Measurements from ENCODE around the gene RAF1. TPM values are rescaled to one million over a fixed set of nuclear protein-coding genes. Genes with fewer than 3 reads are reported as not detected.

The RAF1 gene
- total RNA-seq, 4 donors from 2014 or later: 151 to 174 (median 163) TPM

DNA sequence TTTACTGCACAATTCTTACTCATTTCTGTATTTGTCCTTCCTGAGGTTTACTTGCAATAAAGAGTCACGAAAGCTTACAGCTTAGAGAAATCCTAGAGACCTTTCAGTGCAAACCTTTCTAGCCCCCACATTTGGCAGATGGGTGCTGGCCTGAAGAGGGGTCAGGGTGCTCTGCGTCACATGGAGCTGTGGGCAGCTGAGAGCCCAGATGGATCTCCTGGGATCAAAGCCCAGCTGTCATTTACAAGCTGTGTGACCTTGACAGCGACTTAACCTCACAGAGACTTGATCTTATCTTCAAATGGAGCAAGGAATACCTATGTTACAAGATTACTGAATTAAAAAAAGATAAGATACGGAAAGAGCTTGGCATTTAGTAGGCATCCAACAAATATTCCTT is 24.0 kb upstream of the RAF1 start:
- no peak overlapping the region for H3K27ac ChIP-seq
- 80 to 83% methylated on average over 4 of the region's 4 CpGs for WGBS, 2 donors
- DNase-seq: no peak
- no peaks in the 10 kb centered on the region for H3K4me1 ChIP-seq
- TF ChIP-seq, protein P1, sequence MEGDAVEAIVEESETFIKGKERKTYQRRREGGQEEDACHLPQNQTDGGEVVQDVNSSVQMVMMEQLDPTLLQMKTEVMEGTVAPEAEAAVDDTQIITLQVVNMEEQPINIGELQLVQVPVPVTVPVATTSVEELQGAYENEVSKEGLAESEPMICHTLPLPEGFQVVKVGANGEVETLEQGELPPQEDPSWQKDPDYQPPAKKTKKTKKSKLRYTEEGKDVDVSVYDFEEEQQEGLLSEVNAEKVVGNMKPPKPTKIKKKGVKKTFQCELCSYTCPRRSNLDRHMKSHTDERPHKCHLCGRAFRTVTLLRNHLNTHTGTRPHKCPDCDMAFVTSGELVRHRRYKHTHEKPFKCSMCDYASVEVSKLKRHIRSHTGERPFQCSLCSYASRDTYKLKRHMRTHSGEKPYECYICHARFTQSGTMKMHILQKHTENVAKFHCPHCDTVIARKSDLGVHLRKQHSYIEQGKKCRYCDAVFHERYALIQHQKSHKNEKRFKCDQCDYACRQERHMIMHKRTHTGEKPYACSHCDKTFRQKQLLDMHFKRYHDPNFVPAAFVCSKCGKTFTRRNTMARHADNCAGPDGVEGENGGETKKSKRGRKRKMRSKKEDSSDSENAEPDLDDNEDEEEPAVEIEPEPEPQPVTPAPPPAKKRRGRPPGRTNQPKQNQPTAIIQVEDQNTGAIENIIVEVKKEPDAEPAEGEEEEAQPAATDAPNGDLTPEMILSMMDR (IDR thresholded peaks at IDR 0.05): no peak
- no peak for TF ChIP-seq POLR2A (IDR thresholded peaks at IDR 0.05)
- H3K27me3 ChIP-seq: no peaks in the 10 kb centered on the region
- intact Hi-C loops (cut with DNase I): no loop called here
- no peaks in the 10 kb centered on the region for H3K36me3 ChIP-seq
- no peak overlapping the region for H3K4me3 ChIP-seq (replicated peaks in 1 of 3)
- H3K9me3 ChIP-seq: no peaks in the 10 kb centered on the region

DNA sequence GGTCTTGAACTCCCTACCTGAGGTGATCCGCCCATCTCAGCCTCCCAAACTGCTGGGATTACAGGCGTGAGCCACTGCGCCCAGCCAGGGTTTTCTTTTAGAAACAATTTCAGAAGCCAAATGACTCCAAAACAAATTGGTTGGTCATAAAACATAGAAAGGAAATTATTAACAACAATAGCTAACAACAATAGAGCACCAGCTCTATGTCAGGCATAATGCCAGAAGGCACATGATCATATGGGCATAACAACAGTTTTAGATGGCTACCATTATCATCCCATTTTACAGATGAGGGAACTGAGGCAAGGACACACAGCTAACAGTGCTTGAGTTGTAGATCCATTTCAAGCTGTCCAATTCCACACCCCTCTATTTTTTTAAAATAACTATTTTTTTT is 22.2 kb upstream of the RAF1 start:
- Histone ChIP-seq H3K4me3 (replicated peaks in 1 of 3) (no peak overlapping the region), H3K4me1 (peaks cover 0 to 5% of the 10 kb centered on the region in 2 donors), H3K27ac (no peak overlapping the region), H3K27me3 (no peaks in the 10 kb centered on the region), H3K9me3 (no peaks in the 10 kb centered on the region), H3K36me3 (no peaks in the 10 kb centered on the region)
- no peak for TF ChIP-seq POLR2A (IDR thresholded peaks at IDR 0.05)
- TF ChIP-seq, protein P1 (IDR thresholded peaks at IDR 0.05): no peak
- intact Hi-C loops (cut with DNase I): no loop called here
- WGBS, 2 donors: 89% methylated on average over 3 of the region's 3 CpGs
- no peak for DNase-seq

DNA sequence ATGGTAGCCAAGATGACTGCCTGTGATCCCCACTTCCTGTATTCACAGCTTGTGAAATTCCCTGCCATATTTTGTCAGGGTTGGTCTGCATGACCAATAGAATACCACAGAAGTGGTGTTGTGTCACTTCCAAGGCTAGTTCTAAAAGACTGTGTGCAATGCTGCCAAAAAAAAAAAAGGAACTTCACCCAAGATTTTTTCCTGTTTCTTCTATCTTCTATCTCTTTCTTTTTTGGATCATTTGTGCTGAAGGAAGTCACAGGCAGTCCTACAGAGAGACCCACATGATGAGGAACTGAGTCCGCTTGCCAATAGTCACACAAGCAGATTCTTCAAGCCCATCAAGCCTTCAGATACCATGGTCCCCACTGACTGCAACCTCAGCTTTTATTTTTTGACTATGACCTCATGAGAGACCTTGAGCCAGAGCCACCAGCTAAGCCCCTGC is 18.1 kb upstream of the RAF1 start:
- no peak overlapping the region for H3K4me3 ChIP-seq (replicated peaks in 1 of 3)
- H3K27ac ChIP-seq: peak overlapping the region in 1 of 3 donors; percentile 25
- intact Hi-C loops (cut with DNase I): no loop called here
- no peaks in the 10 kb centered on the region for H3K9me3 ChIP-seq
- 68 to 81% methylated on average over 1 of the region's 1 CpG for WGBS, 2 donors
- TF ChIP-seq, protein P1 (IDR thresholded peaks at IDR 0.05): no peak
- TF ChIP-seq POLR2A (IDR thresholded peaks at IDR 0.05): no peak
- H3K36me3 ChIP-seq: no peaks in the 10 kb centered on the region
- H3K27me3 ChIP-seq: no peaks in the 10 kb centered on the region
- peaks cover 0 to 5% of the 10 kb centered on the region in 2 donors for H3K4me1 ChIP-seq
- DNase-seq: no peak

DNA sequence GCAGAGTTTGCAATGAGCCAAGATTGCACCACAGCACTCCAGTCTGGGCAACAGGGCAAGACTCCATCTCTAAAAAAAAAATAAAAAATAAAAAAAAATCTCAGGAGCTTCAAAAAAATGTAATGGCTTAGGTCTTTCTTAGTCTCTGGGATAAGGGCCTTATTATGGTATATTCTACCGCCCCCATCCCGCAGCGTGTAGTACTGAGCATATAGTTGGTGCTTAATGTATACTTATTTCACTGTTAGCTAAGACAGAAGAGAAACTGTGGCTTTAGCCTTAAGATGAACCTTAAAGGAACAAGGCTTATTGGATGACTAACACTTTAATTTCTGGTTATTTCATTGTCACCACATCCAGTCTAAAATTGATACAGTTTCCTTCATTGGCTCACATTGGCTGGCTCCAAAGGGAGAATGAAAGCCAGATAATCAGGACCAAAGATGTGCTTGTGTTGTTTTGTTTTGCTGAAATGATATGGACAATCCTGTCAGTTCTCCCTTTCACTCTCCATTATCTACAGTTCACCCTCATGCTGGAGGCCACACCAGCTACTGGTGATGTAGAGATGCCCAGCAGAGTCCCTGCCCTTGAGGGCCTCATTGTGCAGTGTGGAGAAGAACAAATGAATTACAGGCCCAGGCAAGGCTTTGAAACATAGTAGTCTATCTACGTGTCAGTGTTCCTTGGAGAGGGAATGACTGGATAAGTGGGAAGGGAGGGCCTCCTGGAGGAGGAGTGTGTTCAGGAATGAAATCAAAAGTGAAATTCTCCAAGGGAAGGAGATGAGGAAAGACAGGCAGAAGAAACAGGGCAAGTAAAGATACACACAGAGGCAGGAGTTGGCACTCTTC is 17.4 kb upstream of the RAF1 start:
- DNase-seq: no peak
- TF ChIP-seq, protein P1 (IDR thresholded peaks at IDR 0.05): no peak
- no peak for TF ChIP-seq POLR2A (IDR thresholded peaks at IDR 0.05)
- Histone ChIP-seq H3K4me3 (replicated peaks in 1 of 3) (no peak overlapping the region), H3K27ac (peak overlapping the region in 1 of 3 donors; percentile 25), H3K4me1 (peaks cover 0 to 5% of the 10 kb centered on the region in 2 donors), H3K9me3 (no peaks in the 10 kb centered on the region), H3K27me3 (no peaks in the 10 kb centered on the region), H3K36me3 (no peaks in the 10 kb centered on the region)
- WGBS, 2 donors: 93 to 94% methylated on average over 4 of the region's 4 CpGs
- intact Hi-C loops (cut with DNase I): no loop called here

DNA sequence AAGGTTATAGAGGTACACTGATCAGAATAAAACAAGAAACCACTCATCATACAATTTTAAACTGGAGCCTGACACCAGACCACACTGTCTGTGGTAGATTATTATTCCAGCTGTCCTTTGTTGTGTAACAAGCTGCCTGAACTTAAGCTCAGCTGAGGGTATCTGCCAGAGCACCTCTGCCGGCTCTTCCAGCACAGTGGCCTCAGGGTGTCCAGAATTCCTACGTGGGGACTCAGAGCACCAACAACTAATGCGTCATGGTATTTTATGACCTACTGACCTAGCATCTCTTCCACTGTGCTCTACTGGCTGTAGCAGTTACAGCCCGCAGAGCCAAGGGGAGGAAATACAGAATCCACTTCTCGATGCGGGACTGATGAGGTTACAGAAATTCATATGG is 15.6 kb upstream of the RAF1 start:
- 84% methylated on average over 6 of the region's 6 CpGs for WGBS, 2 donors

More for the DNA sequence above, 15.6 kb upstream of the RAF1 start:
- H3K27me3 ChIP-seq: no peaks in the 10 kb centered on the region
- H3K27ac ChIP-seq: no peak overlapping the region
- intact Hi-C loops (cut with DNase I): no loop called here
- H3K4me1 ChIP-seq: peaks cover 0 to 5% of the 10 kb centered on the region in 2 donors
- H3K4me3 ChIP-seq (replicated peaks in 1 of 3): no peak overlapping the region
- DNase-seq: no peak
- H3K36me3 ChIP-seq: no peaks in the 10 kb centered on the region
- no peaks in the 10 kb centered on the region for H3K9me3 ChIP-seq
- TF ChIP-seq, protein P1 (IDR thresholded peaks at IDR 0.05): no peak
- no peak for TF ChIP-seq POLR2A (IDR thresholded peaks at IDR 0.05)
